ENCODE measurements around the gene PITRM1. TPM values are rescaled to one million over a fixed set of nuclear protein-coding genes. Genes with fewer than 3 reads are reported as not detected.

The PITRM1 gene
- polyA plus RNA-seq, 1 experiment: 68.5 TPM

GRCh38 chr10:3154666-3155065 is 17.9 kb downstream of the PITRM1 start:
- no peak overlapping the region for H3K4me3 ChIP-seq (ENCODE audit: low read depth, low read length)
- CTCF ChIA-PET: no interaction called here
- no peak for TF ChIP-seq CTCF (IDR thresholded peaks at IDR 0.05; ENCODE audit: insufficient read depth, low read depth, low read length)
- no peaks in the 10 kb centered on the region for H3K27me3 ChIP-seq (ENCODE audit: control insufficient read depth, insufficient read depth, low read length)
- peaks cover 35% of the 10 kb centered on the region for H3K36me3 ChIP-seq (ENCODE audit: control insufficient read depth, insufficient read depth, low read length)
- POLR2A ChIA-PET: interaction anchor here (0.6 kb wide), 1 partner anchor 8 kb away, joined by 3 read pairs; no protein-coding TSS in a partner anchor
- no peak for DNase-seq (ENCODE audit: low read depth)

- CTCF ChIA-PET: no interaction called here
- H3K36me3 ChIP-seq (ENCODE audit: control insufficient read depth, insufficient read depth, low read length): peaks cover 39% of the 10 kb centered on the region
Observed at GRCh38 chr10:3152566-3152935, 20.0 kb downstream of the PITRM1 start.

GRCh38 chr10:3151889-3152565 is 20.6 kb downstream of the PITRM1 start:
- Histone ChIP-seq H3K36me3 (ENCODE audit: control insufficient read depth, insufficient read depth, low read length) (peaks cover 40% of the 10 kb centered on the region), H3K4me3 (ENCODE audit: low read depth, low read length) (no peak overlapping the region), H3K27me3 (ENCODE audit: control insufficient read depth, insufficient read depth, low read length) (no peaks in the 10 kb centered on the region)
- POLR2A ChIA-PET: no interaction called here
- no peak for DNase-seq (ENCODE audit: low read depth)
- TF ChIP-seq CTCF (IDR thresholded peaks at IDR 0.05; ENCODE audit: insufficient read depth, low read depth, low read length): no peak
- CTCF ChIA-PET: no interaction called here

More at GRCh38 chr10:3152566-3152935, 20.0 kb downstream of the PITRM1 start:
- DNase-seq (ENCODE audit: low read depth): no peak
- Histone ChIP-seq H3K27me3 (ENCODE audit: control insufficient read depth, insufficient read depth, low read length) (no peaks in the 10 kb centered on the region), H3K4me3 (ENCODE audit: low read depth, low read length) (no peak overlapping the region)
- TF ChIP-seq CTCF (IDR thresholded peaks at IDR 0.05; ENCODE audit: insufficient read depth, low read depth, low read length): no peak
- POLR2A ChIA-PET: no interaction called here

- peaks cover 43% of the 10 kb centered on the region for H3K36me3 ChIP-seq (ENCODE audit: control insufficient read depth, insufficient read depth, low read length)
- no peak for DNase-seq (ENCODE audit: low read depth)
Observed at GRCh38 chr10:3150961-3151360, 21.6 kb downstream of the PITRM1 start.

GRCh38 chr10:3150366-3150765 is 22.2 kb downstream of the PITRM1 start:
- Histone ChIP-seq H3K4me3 (ENCODE audit: low read depth, low read length) (no peak overlapping the region), H3K36me3 (ENCODE audit: control insufficient read depth, insufficient read depth, low read length) (peaks cover 39% of the 10 kb centered on the region), H3K27me3 (ENCODE audit: control insufficient read depth, insufficient read depth, low read length) (no peaks in the 10 kb centered on the region)
- ChIA-PET CTCF (interaction anchor here (1.0 kb wide), 2 partner anchors 11 to 15 kb away, joined by 3 read pairs; no protein-coding TSS in a partner anchor), POLR2A (no interaction called here)
- no peak for TF ChIP-seq CTCF (IDR thresholded peaks at IDR 0.05; ENCODE audit: insufficient read depth, low read depth, low read length)
- DNase-seq (ENCODE audit: low read depth): no peak

More at GRCh38 chr10:3150961-3151360, 21.6 kb downstream of the PITRM1 start:
- ChIA-PET CTCF (interaction anchor here (1.0 kb wide), 1 partner anchor 14 kb away, joined by 3 read pairs; no protein-coding TSS in a partner anchor), POLR2A (no interaction called here)
- H3K4me3 ChIP-seq (ENCODE audit: low read depth, low read length): no peak overlapping the region
- TF ChIP-seq CTCF (IDR thresholded peaks at IDR 0.05; ENCODE audit: insufficient read depth, low read depth, low read length): no peak
- no peaks in the 10 kb centered on the region for H3K27me3 ChIP-seq (ENCODE audit: control insufficient read depth, insufficient read depth, low read length)

All from BJ (cell line).